GM19238 (cell line): ENCODE measurements around the gene IGF2BP2.
"Not testable (repeated sequence)": the region's sequence is repeated elsewhere in the genome, so short reads cannot be mapped to it uniquely, and the experiment has no call there.

ENCODE experiments used
- DNase-seq: peaks from one replicate; pipeline ENCODE4 v3.0.0; 2011; ENCODE audit warnings: low spot score; ENCODE audit not compliant: insufficient read length

Gene IGF2BP2

GRCh38 chr3:185647134-185647879, 177.5 kb downstream of the IGF2BP2 start:
- DNase-seq = no peak

- DNase-seq = no peak
Observed at GRCh38 chr3:185646382-185647133, 178.3 kb downstream of the IGF2BP2 start.

GRCh38 chr3:185645596-185646381, 179.1 kb downstream of the IGF2BP2 start:
- DNase-seq = no peak

GRCh38 chr3:185645191-185645590, 179.7 kb downstream of the IGF2BP2 start:
- DNase-seq = not testable (repeated sequence)

- DNase-seq = no peak
Observed at GRCh38 chr3:185640308-185640707, 184.5 kb downstream of the IGF2BP2 start.

GRCh38 chr3:185639632-185640206, 185.1 kb downstream of the IGF2BP2 start:
- DNase-seq = no peak

- not testable (repeated sequence) for DNase-seq
Observed at GRCh38 chr3:185638651-185639050, 186.2 kb downstream of the IGF2BP2 start.

GRCh38 chr3:185637388-185637787, 187.5 kb downstream of the IGF2BP2 start:
- DNase-seq = no peak

GRCh38 chr3:185632996-185633395, 191.8 kb downstream of the IGF2BP2 start:
- no peak for DNase-seq

- no peak for DNase-seq
Observed at GRCh38 chr3:185631508-185632206, 193.2 kb downstream of the IGF2BP2 start.

- DNase-seq = no peak
Observed at GRCh38 chr3:185631108-185631507, 193.7 kb downstream of the IGF2BP2 start.

- DNase-seq = no peak
Observed at GRCh38 chr3:185630182-185630622, 194.6 kb downstream of the IGF2BP2 start.

GRCh38 chr3:185629554-185630181, 195.2 kb downstream of the IGF2BP2 start:
- no peak for DNase-seq

- DNase-seq = no peak
Observed at GRCh38 chr3:185625784-185626183, 199.1 kb downstream of the IGF2BP2 start.

- DNase-seq = no peak
Observed at GRCh38 chr3:185623939-185624665, 200.7 kb downstream of the IGF2BP2 start.

GRCh38 chr3:185613016-185613415, 211.8 kb downstream of the IGF2BP2 start:
- no peak for DNase-seq

GRCh38 chr3:185606196-185606595, 218.6 kb downstream of the IGF2BP2 start:
- no peak for DNase-seq

GRCh38 chr3:185605566-185605965, 219.3 kb downstream of the IGF2BP2 start:
- DNase-seq = no peak

GRCh38 chr3:185595526-185595925, 229.3 kb downstream of the IGF2BP2 start:
- no peak for DNase-seq

GRCh38 chr3:185594073-185594472, 230.8 kb downstream of the IGF2BP2 start:
- no peak for DNase-seq
